ENCODE results near the gene SLC10A7.

- TF ChIP-seq CTCF (conservative IDR thresholded peaks at IDR 0.05 in 1 of 2, IDR thresholded peaks at IDR 0.05 in 1 of 2; ENCODE audit: extremely low read depth in 1 of 2, insufficient read depth in 1 of 2, low read depth in 1 of 2, low read length in 2 of 2) = no peak
- no peak for TF ChIP-seq EZH2 (IDR thresholded peaks at IDR 0.05; ENCODE audit: borderline replicate concordance, low read length)
Observed at GRCh38 chr4:146407669-146408084, 114.1 kb downstream of the SLC10A7 start.

Measured in mammary epithelial cell (primary cell).